Osteocyte (in vitro differentiated cells): ENCODE results near the gene PHF21A. TPM values are rescaled to one million over a fixed set of nuclear protein-coding genes. Genes with fewer than 3 reads are reported as not detected.

Experiments
- DNase-seq: peaks from one replicate; pipeline ENCODE4 v3.0.0; 2021; ENCODE audit warnings: mixed read lengths; ENCODE audit not compliant: unreplicated experiment; ENCODE audit errors: extremely low spot score
- H3K27ac Mint-ChIP-seq: one replicate; pipeline ENCODE4 v1.8.0; 2021; ENCODE audit warnings: mild to moderate bottlenecking, mixed read lengths; ENCODE audit not compliant: unreplicated experiment
- H3K27me3 Mint-ChIP-seq: one replicate; pipeline ENCODE4 v1.8.0; 2021; ENCODE audit warnings: mixed read lengths; ENCODE audit not compliant: unreplicated experiment
- H3K36me3 Mint-ChIP-seq: one replicate; pipeline ENCODE4 v1.8.0; 2021; ENCODE audit warnings: mixed read lengths; ENCODE audit not compliant: unreplicated experiment
- H3K4me1 Mint-ChIP-seq: one replicate; pipeline ENCODE4 v1.8.0; 2021; ENCODE audit warnings: mixed read lengths; ENCODE audit not compliant: unreplicated experiment
- H3K4me3 Mint-ChIP-seq: one replicate; pipeline ENCODE4 v1.8.0; 2021; ENCODE audit warnings: mild to moderate bottlenecking, moderate library complexity, mixed read lengths; ENCODE audit not compliant: unreplicated experiment
- H3K9me3 Mint-ChIP-seq: one replicate; pipeline ENCODE4 v1.8.0; 2021; ENCODE audit warnings: mixed read lengths; ENCODE audit not compliant: unreplicated experiment
- total RNA-seq: library from RNA; stranded (reverse); gene quantifications from 2 replicates; pipeline ENCODE4 v1.2.1, GENCODE V29; 2021
- TF ChIP-seq, protein P1 (sequence below): fragments of 200-600 bp; sonication (generic); IDR thresholded peaks from 2 replicates; pipeline ENCODE4 v1.5.0; 2021; ENCODE audit warnings: antibody characterized with exemption, mild to moderate bottlenecking, moderate library complexity

PHF21A gene
- total RNA-seq, 1 donor from 2014 or later, result 40.8 TPM

GRCh38 chr11:45961751-45962240 lies 159.5 kb downstream of the PHF21A start:
- Mint-ChIP-seq H3K9me3 (peaks cover 9% of the 10 kb centered on the region), H3K4me3 (no peak overlapping the region), H3K27ac (no peak overlapping the region), H3K27me3 (no peaks in the 10 kb centered on the region), H3K36me3 (peaks cover 31% of the 10 kb centered on the region), H3K4me1 (peaks cover 10% of the 10 kb centered on the region)
- DNase-seq, result no peak
- TF ChIP-seq, protein P1, sequence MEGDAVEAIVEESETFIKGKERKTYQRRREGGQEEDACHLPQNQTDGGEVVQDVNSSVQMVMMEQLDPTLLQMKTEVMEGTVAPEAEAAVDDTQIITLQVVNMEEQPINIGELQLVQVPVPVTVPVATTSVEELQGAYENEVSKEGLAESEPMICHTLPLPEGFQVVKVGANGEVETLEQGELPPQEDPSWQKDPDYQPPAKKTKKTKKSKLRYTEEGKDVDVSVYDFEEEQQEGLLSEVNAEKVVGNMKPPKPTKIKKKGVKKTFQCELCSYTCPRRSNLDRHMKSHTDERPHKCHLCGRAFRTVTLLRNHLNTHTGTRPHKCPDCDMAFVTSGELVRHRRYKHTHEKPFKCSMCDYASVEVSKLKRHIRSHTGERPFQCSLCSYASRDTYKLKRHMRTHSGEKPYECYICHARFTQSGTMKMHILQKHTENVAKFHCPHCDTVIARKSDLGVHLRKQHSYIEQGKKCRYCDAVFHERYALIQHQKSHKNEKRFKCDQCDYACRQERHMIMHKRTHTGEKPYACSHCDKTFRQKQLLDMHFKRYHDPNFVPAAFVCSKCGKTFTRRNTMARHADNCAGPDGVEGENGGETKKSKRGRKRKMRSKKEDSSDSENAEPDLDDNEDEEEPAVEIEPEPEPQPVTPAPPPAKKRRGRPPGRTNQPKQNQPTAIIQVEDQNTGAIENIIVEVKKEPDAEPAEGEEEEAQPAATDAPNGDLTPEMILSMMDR, result no peak

DNA sequence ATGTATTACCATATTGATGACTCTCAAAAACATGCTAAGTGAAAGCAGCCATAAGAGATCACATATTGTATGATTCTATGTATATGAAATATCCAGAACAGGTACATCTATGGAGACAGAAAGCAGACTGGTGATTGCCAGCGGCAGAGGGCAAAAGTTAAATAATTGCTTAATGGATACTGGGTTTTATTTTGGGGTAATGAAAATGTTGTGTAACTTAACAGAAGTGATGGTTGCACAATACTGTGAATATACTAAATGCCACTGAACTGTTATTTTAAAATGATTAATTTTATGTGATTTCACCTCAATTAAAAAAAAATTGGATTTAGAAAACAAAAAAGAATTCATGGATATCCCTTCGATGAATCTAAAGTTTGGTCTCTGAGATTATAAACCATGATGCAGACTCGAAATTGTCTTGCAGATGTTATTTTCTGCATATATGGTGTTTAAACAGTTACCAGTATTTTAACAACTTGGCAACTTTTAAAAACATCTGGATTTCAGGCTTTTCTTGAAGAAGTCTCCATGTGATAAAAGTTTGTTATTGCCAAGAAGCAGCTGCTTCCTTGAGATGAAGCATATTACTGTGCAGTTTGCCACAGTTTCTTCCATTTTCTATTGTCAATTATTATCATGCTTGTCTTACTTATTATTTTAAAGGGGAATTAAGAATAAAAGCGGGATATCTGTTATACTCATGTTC lies 160.7 kb downstream of the PHF21A start:
- Mint-ChIP-seq H3K27ac (no peak overlapping the region), H3K4me3 (no peak overlapping the region), H3K27me3 (no peaks in the 10 kb centered on the region), H3K4me1 (peaks cover 10% of the 10 kb centered on the region), H3K9me3 (peaks cover 9% of the 10 kb centered on the region), H3K36me3 (peaks cover 37% of the 10 kb centered on the region)
- TF ChIP-seq, protein P1, result no peak
- DNase-seq, result no peak

DNA sequence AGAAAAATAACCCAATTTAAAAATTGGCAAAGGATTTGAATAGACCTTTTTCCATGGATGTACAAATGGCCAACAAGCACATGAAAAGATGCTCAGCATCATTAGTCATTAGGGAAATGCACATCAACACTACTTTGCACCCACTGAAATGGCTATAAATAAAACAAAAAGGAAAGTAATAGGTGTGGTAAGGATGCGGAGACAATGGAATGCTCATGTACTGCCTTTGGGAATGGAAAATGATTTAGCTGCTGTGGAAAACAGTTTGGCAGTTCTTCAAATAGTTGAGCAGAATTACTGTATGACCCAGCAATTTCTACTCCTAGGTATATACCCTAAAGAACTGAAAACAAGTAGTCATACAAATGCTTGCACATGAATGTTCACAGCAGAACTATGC lies 161.4 kb downstream of the PHF21A start:
- TF ChIP-seq, protein P1, result no peak

GRCh38 chr11:45949992-45950407 lies 171.3 kb downstream of the PHF21A start:
- DNase-seq, result no peak
- TF ChIP-seq, protein P1, result no peak
- no peaks in the 10 kb centered on the region for H3K4me1 Mint-ChIP-seq

More for the DNA sequence above, 161.4 kb downstream of the PHF21A start:
- Mint-ChIP-seq H3K4me3 (no peak overlapping the region), H3K36me3 (peaks cover 43% of the 10 kb centered on the region), H3K4me1 (peaks cover 10% of the 10 kb centered on the region), H3K27ac (no peak overlapping the region), H3K27me3 (no peaks in the 10 kb centered on the region), H3K9me3 (peaks cover 9% of the 10 kb centered on the region)
- DNase-seq, result no peak

DNA sequence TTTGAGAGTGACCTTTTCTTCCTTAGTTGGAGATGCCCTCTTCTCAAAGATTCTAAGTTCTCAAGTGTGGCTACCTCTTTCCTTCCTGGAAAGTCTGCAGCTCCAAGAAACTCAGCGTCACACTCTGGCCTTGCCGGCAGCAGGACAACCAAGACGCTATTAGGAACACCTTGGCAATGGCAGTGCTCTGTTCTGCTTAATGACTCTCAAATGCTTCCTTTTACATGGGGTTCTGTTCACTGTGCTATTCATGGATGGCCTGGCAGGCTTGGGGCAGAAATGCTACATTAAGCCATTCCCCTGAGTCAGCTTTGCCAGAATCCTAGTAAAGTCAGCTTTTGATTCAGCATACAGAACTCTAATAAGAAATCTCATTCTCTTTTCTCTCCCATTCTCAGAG lies 172.9 kb downstream of the PHF21A start:
- Mint-ChIP-seq H3K27ac (no peak overlapping the region), H3K4me1 (no peaks in the 10 kb centered on the region), H3K9me3 (no peaks in the 10 kb centered on the region), H3K27me3 (no peaks in the 10 kb centered on the region), H3K4me3 (no peak overlapping the region), H3K36me3 (peaks cover 56% of the 10 kb centered on the region)
- TF ChIP-seq, protein P1, result no peak
- no peak for DNase-seq

More at GRCh38 chr11:45949992-45950407, 171.3 kb downstream of the PHF21A start:
- peaks cover 49% of the 10 kb centered on the region for H3K36me3 Mint-ChIP-seq
- H3K4me3 Mint-ChIP-seq, result no peak overlapping the region
- no peaks in the 10 kb centered on the region for H3K27me3 Mint-ChIP-seq
- H3K9me3 Mint-ChIP-seq, result no peaks in the 10 kb centered on the region
- H3K27ac Mint-ChIP-seq, result no peak overlapping the region
